Mesothelial cell of epicardium (in vitro differentiated cells): ENCODE results near the gene MAGEF1. TPM values are rescaled to one million over a fixed set of nuclear protein-coding genes. Genes with fewer than 3 reads are reported as not detected.
A peak's percentile ranks its signal among the peaks of the same experiment; 100 is the strongest.

Experiments
- DNase-seq, 2 experiments: peaks; one replicate each; pipeline ENCODE4 v3.0.0; 2021; ENCODE audit warnings: low spot score in 2 of 2; ENCODE audit not compliant: unreplicated experiment in 2 of 2
- H3K27ac Mint-ChIP-seq: 2 replicates; pipeline ENCODE4 v1.8.0; 2021; ENCODE audit warnings: mixed read lengths
- H3K27me3 Mint-ChIP-seq: 2 replicates; pipeline ENCODE4 v1.8.0; 2021; ENCODE audit warnings: low read depth, mixed read lengths
- H3K36me3 Mint-ChIP-seq: 2 replicates; pipeline ENCODE4 v1.8.0; 2021; ENCODE audit warnings: mixed read lengths
- H3K4me1 Mint-ChIP-seq: 2 replicates; pipeline ENCODE4 v1.8.0; 2021; ENCODE audit warnings: mixed read lengths
- H3K4me3 Mint-ChIP-seq: 2 replicates; pipeline ENCODE4 v1.8.0; 2021; ENCODE audit warnings: mild to moderate bottlenecking, moderate library complexity, mixed read lengths
- H3K9me3 Mint-ChIP-seq: 2 replicates; pipeline ENCODE4 v1.8.0; 2021; ENCODE audit warnings: mixed read lengths
- CTCF ChIP-seq: fragments of 200-600 bp; sonication (generic); IDR thresholded peaks from one replicate; pipeline ENCODE4 v1.5.0; 2021; ENCODE audit warnings: antibody characterized with exemption; ENCODE audit not compliant: unreplicated experiment
- total RNA-seq: library from RNA; stranded (reverse); gene quantifications from 3 replicates; pipeline ENCODE4 v1.2.1, GENCODE V29; 2021

MAGEF1 gene
- total RNA-seq, 1 donor from 2014 or later = 68.4 TPM

GRCh38 chr3:184757022-184757651 is 45.3 kb upstream of the MAGEF1 start:
- Mint-ChIP-seq H3K4me1 (peaks cover 43% of the 10 kb centered on the region), H3K36me3 (no peaks in the 10 kb centered on the region), H3K4me3 (peak overlapping the region; percentile 3)

GRCh38 chr3:184756151-184757021 is 44.5 kb upstream of the MAGEF1 start:
- Mint-ChIP-seq H3K36me3 (no peaks in the 10 kb centered on the region), H3K4me1 (peaks cover 37% of the 10 kb centered on the region), H3K27ac (peak overlapping the region; percentile 55), H3K4me3 (peak overlapping the region; percentile 3), H3K27me3 (no peaks in the 10 kb centered on the region), H3K9me3 (no peaks in the 10 kb centered on the region)
- DNase-seq = no peak
- TF ChIP-seq CTCF = no peak

More at GRCh38 chr3:184757022-184757651, 45.3 kb upstream of the MAGEF1 start:
- Mint-ChIP-seq H3K27me3 (no peaks in the 10 kb centered on the region), H3K9me3 (no peaks in the 10 kb centered on the region), H3K27ac (peak overlapping the region; percentile 55)
- TF ChIP-seq CTCF = no peak
- no peak for DNase-seq

GRCh38 chr3:184755315-184755731 is 43.5 kb upstream of the MAGEF1 start:
- Mint-ChIP-seq H3K36me3 (no peaks in the 10 kb centered on the region), H3K9me3 (no peaks in the 10 kb centered on the region), H3K4me3 (no peak overlapping the region), H3K27ac (no peak overlapping the region), H3K4me1 (peaks cover 30% of the 10 kb centered on the region), H3K27me3 (no peaks in the 10 kb centered on the region)
- DNase-seq = no peak
- no peak for TF ChIP-seq CTCF

- Mint-ChIP-seq H3K9me3 (no peaks in the 10 kb centered on the region), H3K4me1 (peaks cover 32% of the 10 kb centered on the region), H3K36me3 (no peaks in the 10 kb centered on the region), H3K27me3 (no peaks in the 10 kb centered on the region), H3K27ac (no peak overlapping the region), H3K4me3 (no peak overlapping the region)
- no peak for TF ChIP-seq CTCF
- no peak for DNase-seq
Observed at GRCh38 chr3:184752361-184752760, 40.5 kb upstream of the MAGEF1 start.

- H3K9me3 Mint-ChIP-seq = no peaks in the 10 kb centered on the region
- no peak for TF ChIP-seq CTCF
- H3K4me3 Mint-ChIP-seq = no peak overlapping the region
- peaks cover 22% of the 10 kb centered on the region for H3K4me1 Mint-ChIP-seq
- H3K27ac Mint-ChIP-seq = no peak overlapping the region
- DNase-seq = no peak
- H3K36me3 Mint-ChIP-seq = no peaks in the 10 kb centered on the region
- H3K27me3 Mint-ChIP-seq = no peaks in the 10 kb centered on the region
Observed at GRCh38 chr3:184751204-184752040, 39.6 kb upstream of the MAGEF1 start.
